Adipose tissue (tissue), 3 donors: ENCODE data around the gene COPE. TPM values are rescaled to one million over a fixed set of nuclear protein-coding genes. Genes with fewer than 3 reads are reported as not detected.
"Not testable (repeated sequence)": the region's sequence is repeated elsewhere in the genome, so short reads cannot be mapped to it uniquely, and the experiment has no call there.

Experiments
- H3K27ac ChIP-seq: one replicate; pipeline ENCODE4 v1.5.1; 2013; ENCODE audit warnings: low read depth, low read length
- WGBS, 3 donors: extraction: QIAGEN DNeasy Blood & Tissue Kit; methylation state at CpG; one replicate each; pipeline ENCODE4 v1.1.7; 2013; 5-methylcytosine and 5-hydroxymethylcytosine counted together
- polyA plus RNA-seq, 3 donors: library from polyadenylated mRNA; stranded (reverse); fragments of 200-250 nt; gene quantifications; one replicate each; pipeline ENCODE4 v1.2.3, GENCODE V29; 2013
- donor health status: healthy with polysubstance abuse.
- donor health status: Bipolar disorder and iron deficiency.
- donor health status: healthy.

The COPE gene
- polyA plus RNA-seq, 3 donors = 139 to 193 (median 188) TPM

DNA sequence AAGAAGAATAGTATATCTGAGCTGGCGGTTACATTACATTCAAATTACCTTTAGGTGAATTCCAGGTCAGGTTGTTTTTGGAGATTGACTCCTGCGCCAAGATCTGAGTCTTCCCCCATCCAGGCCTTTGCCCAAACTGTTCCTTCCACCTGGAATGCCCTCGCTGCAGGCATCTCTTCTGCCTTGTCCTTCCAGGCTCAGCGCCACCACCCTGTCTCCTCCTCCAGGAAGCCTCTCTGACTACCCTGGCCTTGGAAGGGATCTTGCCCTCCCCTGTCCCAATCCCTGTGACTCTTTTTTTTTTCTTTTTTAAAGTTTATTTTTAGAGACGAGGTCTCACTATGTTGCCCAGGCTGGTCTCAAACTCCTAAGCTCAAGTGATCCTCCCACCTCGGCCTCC, 23.5 kb upstream of the COPE start:
- 83 to 93% (median 91%) methylated on average over 6 of the region's 6 CpGs for WGBS, 3 donors
- H3K27ac ChIP-seq = no peak overlapping the region

DNA sequence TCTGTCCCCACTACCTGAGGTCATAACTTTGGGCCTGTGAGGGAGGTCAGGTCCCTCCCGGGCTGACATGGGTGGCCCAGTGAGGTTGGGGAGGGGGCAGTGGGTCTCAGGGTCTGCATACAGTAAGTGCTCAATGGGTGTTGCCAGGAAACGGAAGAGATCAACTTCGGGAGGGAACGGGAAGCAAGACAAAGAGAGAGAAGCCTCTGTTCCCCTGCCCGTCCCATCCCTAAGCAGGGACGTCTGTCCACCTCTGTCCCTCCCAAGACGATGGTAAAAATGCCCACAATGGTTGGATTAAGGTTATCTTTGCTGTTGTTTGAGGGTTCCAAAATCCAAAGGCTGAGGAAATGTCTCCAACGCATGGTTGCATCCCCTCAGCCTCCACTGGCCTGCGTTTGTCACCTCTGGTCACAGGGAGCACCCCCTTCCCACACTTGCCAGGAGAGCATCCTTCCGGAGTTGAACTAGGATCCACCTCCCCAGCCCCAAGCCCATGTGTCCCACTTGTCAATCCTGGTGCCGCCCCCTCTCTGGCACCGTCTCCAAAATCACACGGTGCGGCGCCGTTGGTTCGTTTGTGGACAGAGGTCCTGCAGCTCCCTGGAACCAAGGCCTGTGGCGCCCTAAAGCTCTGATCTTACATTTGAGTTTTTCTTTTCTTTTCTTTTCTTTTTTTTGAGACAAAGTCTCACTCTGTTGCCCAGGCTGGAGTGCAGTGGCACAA, 22.6 kb upstream of the COPE start:
- H3K27ac ChIP-seq = no peak overlapping the region
- 58 to 70% (median 63%) methylated on average over 18 of the region's 18 CpGs for WGBS, 3 donors

DNA sequence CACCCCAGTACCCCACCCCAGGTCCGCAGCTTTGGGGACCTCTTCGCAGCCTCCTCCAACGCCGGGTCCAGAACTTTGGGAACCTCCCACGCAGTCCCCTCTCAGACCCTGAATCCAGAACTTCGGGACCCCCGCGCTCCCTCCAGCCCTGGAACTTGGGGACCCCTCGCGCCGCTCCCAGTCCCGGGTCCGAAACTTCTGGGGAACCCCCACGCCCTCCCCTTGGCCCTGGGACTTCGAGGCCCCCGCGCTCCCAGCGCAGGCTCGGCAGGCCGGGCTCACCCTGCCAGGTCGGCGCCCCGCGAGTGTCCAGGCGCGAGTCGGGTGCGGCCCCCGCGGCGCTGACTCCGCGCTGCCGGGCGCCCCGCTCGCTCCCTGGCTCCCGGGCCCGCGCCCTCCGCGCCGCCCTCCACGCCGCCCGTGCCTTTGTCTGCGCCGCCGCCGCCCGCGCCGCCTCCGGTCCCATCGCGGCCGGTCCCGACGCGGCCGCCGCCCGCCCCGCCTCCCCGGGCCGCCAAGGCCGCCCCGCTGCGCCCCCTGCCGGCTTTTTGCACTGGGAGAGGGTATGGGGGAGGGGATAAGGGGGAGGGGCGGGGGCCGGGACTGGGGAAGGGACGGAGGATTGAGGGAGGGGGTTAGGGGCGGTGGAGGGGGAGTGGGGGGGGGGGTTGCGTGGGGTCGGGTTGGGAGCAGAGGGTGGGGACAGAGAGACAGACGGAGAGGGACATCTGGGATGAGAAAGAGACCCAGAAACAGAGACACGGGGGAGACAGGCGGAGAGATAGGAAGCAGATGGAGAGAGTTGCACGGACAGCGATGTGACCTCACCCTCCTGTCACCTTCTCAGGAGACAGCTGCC, 21.8 kb upstream of the COPE start, which contains the start of gene HOMER3:
Gene HOMER3 (minus strand): TSS at position 449 of the 859 bp plus-strand sequence. CDS start 2,235 bp downstream, outside the sequence.
- no peak within 1 kb of the TSS for H3K27ac ChIP-seq
- 1% methylated on average over 52 to 79 of the region's 81 CpGs for WGBS, 3 donors

DNA sequence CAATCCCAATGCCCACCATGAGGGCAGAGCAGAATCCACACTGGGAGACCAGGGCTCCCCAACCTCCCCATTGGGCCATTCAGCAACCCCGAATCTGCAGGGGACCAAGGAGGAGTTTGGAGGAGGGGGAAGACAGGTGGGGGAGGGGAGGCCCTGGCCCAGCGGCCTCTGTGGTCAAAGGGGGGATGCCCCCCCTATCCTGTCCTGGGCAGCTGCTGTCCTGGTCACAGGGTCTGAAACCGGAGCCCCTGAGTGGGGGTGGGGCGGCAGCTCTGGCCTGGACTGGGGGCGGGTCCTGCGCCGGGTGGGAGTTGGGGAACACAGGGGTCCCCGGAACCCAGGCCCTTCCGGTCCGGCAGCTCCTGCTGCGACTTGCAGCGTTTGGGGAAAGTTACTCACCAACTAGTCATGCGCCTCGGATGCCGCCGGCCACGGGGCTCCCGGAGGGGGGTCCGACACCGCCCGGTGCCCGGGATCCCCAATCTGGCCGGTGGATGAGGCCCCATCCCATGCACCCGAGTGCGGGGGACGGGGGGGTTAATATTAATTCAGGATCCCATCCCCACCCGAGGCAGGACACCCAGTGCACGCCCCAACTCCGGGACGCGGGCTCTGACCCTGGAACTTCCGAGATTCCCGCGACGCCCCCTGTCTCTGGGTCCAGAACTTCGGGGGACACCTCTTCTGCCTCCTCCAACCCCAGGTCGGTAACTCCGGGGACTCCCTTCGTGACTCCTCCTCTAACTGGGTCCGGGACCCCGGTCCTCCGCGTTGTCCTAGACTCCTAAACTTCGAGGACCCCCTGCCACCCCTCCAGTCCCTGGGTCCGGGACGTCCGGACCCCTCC, 21.0 kb upstream of the COPE start:
- H3K27ac ChIP-seq = no peak overlapping the region
- 1 to 4% (median 2%) methylated on average over 42 to 47 of the region's 47 CpGs for WGBS, 3 donors

DNA sequence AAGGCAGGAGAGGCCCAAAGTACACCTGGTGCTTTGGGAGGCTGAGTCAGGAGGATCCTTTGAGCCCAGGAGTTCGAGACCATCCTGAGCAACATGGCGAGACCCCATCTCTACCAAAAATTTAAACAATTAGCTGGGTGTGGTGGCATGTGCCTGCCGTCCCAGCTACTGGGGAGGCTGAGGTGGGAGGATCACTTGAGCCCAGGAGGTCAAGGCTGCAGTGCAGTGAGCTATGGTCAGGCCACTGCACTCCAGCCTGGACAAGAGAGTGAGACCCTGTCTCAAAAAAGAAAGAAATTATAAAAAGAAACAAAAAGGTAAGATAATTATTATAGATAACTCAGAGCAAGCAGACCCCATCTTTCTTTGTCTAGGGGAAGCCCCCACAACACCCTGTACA, 20.0 kb upstream of the COPE start:
- no peak overlapping the region for H3K27ac ChIP-seq
- 91 to 98% (median 94%) methylated on average over 3 of the region's 3 CpGs for WGBS, 3 donors

DNA sequence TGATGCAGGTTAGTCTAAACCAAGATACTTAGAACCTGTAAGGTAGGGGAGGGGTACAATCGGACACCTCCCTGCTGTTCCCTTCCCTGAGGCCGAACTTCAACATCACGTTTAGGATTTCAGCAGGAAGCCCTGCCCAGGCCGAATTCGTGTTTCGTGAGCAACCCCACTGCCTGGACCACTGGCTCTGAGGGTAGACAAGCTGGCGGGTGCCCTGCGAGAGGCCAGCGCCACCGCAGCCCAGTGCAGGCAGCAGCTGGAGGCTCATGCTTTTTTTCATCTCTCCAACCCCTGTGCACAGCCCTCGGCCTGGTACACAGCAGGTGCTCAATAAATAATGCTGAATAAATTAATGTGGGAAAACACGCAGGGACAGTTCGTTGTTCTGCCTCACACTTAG, 14.1 kb upstream of the COPE start:
- 87 to 89% (median 87%) methylated on average over 13 of the region's 13 CpGs for WGBS, 3 donors
- no peak overlapping the region for H3K27ac ChIP-seq

DNA sequence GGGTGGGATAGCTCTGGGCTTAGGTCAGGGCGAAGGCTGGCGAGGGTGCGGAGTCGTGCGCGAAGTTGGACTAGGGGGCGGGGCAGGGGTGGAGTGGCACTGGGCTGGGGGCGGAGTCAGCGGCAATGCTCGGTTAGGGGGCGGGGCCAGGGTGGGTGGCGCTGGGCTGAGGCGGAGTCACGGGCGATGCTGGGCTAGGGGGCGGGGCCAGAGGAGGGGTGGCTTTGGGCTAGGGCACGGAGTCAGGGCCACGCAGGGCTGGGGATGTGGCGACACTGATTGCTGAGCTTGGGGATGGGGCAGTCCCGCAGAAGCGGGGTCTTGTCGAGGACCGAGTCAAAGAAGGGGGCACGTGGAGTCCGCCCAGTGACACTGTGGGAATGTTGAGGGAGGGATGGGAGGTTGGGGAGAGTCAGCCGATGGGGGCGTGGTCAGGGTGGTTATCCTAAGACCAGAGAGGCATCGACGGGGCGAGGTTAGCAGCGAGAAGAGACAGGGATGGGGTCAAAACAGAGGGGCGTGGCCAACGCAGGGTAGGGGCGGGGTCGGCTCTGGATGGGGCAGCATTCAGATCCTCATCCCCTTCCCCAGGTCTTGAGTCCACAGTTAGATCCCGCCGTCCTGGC, 13.1 kb upstream of the COPE start:
- 12 to 41% (median 28%) methylated on average over 32 to 37 of the region's 37 CpGs for WGBS, 3 donors
- no peak overlapping the region for H3K27ac ChIP-seq

DNA sequence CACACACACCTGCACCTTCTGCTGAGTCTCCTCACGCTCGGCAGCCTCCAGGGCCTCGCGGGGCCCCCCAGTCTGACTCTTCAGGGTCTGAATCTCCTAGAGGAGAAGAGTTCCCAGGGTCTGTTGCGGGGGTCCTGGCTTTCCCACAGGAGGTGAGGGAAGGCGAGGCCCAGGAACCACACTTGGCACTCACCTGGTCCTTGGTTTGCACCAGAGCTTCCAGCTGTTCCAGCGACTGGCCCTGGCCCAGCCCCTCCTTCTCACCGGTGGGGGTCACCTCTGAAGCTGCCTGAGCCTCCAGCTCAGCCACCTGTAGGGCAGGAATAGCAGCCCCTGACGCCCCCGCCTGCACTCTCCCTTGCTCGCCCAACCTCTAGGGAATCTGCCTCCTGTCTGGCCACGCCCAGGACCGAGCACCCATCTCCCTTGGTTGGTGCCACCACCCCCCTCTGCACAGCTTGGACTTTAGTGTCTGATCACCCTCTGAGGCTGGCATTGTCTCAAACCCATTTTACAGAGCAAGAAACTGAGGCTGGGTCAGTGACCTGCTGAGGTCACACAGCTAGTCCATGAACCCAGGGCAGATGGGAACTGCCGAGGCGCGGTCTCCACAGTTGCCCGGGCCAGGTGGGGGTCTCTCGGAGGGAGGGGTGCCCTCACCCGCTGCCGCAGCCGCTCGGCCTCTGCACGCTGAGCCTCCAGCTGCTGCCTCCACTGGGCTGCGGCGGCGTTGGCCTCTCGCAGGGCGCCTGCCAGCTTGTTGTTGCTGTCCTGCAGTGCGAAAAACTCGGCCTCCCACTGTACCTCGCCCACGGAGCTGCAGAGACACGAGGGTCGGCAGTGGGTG, 12.4 kb upstream of the COPE start:
- H3K27ac ChIP-seq = no peak overlapping the region

DNA sequence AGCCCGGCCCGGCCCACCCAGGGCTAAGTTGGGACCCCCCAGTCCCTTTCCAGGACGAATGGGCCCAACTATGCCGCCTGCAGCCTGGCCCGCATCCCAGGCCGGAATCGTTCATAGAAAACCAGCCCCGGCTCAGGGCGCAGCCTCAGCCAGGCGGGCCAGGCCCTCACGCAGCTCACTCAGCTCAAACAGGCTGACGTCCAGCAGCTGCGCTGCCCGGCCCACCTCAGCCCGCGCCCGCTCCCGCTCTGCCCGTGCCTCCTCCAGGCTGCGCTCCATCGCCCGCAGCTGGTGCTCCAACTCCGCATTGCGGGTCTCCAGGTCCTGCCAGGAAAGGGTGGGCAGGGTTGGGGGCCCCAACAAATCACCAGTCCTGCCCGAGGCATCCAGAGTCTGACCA, 10.1 kb upstream of the COPE start:
- 91 to 93% (median 91%) methylated on average over 17 to 25 of the region's 25 CpGs for WGBS, 3 donors
- no peak overlapping the region for H3K27ac ChIP-seq

More for the DNA sequence above, 12.4 kb upstream of the COPE start:
- 79 to 89% (median 86%) methylated on average over 34 of the region's 34 CpGs for WGBS, 3 donors

DNA sequence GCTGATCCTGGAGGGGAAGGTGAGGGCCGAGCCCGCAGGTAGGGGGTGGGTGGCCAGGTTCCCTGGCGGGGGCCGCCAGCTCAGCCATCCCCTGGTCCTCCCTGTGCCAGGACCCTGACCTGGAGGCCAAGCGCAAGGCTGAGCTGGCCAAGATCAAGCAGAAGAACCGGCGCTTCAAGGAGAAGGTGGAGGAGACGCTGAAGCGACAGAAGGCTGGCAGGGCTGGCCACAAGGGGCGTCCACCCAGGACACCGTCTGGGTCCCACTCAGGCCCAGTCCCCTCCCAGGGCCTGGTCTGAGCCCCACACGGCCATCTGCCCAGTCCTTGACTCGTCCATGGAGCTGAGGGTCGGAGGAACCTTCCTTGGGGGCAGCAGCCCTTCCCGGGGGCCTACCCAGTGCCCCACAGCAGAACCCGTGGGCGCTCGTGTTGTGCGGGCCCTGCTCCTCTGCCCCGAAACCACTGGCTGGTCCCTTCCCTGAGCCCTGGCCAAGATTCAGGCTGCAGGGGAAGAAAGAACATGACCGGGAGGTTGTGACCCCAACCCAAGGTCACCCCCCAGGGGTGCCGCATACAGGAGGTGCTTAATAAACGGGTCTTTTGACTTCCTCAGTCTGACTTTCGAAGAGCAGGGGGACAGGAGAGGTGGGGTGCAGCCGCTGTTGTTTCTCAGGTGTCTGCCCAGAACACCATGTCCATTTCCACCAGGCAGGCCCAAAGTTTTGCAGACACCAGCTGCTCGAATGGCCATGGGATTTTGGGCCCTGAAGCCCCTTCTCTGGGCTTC, 9.0 kb upstream of the COPE start:
- no peak overlapping the region for H3K27ac ChIP-seq
- WGBS, 3 donors = 85 to 89% (median 88%) methylated on average over 26 of the region's 26 CpGs

DNA sequence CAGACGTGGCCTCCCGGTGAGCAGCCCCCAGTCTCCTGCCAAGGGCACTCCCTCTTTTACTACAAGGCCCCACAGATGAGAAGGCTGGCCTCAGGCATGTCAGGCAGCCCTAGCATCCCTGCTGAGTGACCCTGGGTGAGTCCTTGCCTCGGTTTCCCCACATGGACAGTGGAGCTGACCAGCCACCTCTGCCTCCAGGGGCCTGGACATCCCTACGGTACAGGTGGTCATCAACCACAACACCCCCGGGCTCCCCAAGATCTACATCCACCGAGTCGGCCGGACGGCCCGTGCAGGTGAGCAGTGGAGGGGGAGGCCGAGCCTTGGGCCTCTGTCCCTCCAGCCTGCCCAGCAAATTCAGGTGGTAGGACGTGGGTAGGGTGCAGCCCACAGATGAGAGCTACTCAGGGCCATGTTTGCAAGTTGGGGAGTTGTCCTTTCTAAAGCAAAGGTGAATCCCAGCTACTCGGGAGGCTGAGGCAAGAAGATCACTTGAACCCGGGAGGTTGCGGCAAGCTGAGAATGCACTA, 5.6 kb upstream of the COPE start:
- WGBS, 3 donors = 90 to 95% (median 94%) methylated on average over 15 of the region's 15 CpGs
- H3K27ac ChIP-seq = no peak overlapping the region

DNA sequence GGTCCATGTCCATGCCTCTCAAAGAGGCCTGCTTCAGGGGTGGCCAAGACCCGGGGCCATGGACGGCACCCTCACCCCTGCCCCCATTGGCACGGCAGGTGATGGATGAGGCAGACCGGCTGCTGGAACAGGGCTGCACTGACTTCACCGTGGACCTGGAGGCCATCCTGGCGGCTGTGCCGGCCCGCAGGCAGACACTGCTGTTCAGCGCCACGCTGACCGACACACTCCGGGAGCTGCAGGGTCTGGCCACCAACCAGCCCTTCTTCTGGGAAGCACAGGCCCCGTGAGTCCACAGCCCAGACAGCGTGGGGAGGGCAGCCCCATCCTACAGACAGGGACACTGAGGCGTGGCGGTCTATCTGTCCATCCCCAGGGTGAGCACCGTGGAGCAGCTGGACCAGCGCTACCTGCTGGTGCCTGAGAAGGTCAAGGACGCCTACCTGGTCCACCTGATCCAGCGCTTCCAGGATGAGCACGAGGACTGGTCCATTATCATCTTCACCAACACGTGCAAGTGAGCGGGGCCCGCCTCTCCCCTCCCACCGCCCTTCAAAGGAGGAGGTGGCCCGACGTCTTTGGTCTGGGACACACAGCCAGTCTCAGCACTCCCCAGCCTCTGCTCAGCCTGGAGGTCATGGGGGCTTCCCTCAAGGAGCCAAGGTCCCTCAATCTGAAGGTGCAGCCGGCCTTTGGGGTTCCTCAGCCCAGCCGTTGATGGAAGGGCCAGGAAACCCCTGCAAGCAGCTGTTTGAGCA, 3.2 kb upstream of the COPE start:
- WGBS, 3 donors = 79 to 85% (median 85%) methylated on average over 26 to 29 of the region's 29 CpGs
- H3K27ac ChIP-seq = no peak overlapping the region

DNA sequence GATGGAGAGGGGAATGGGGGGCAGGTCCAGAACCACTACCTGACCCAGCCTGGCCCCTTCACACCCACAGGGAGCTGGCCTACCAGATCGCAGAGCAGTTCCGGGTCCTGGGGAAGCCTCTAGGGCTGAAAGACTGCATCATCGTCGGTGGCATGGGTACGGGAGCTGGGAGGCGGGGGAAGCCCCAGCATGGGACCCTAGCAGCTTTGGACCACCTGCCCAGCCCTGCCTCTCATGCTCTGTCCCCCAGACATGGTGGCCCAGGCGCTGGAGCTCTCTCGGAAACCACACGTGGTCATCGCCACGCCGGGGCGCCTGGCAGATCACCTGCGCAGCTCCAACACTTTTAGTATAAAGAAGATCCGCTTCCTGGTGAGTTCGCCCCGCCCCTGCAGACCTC, 2.4 kb upstream of the COPE start:
- H3K27ac ChIP-seq = no peak overlapping the region
- WGBS, 3 donors = 93 to 97% (median 95%) methylated on average over 17 of the region's 17 CpGs

DNA sequence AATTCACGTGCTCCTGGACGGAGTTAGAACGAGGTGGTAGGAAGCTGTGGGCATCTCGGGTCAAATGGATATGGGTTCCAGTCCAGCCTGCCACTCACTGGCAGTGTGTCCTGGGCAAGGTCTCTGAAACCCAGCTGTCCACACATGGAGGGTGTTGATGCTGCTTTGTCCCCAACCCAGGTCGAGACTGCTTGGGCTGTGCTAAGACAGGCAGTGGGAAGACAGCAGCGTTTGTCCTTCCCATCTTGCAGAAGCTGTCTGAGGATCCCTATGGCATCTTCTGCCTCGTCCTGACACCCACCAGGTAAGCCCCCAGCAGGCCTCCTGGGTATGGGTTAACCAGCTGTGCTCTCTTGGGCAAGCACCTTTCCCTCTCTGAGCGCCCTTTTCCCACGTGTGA, 1.2 kb upstream of the COPE start:
- WGBS, 3 donors = 52 to 58% (median 57%) methylated on average over 9 of the region's 9 CpGs
- H3K27ac ChIP-seq = no peak overlapping the region

DNA sequence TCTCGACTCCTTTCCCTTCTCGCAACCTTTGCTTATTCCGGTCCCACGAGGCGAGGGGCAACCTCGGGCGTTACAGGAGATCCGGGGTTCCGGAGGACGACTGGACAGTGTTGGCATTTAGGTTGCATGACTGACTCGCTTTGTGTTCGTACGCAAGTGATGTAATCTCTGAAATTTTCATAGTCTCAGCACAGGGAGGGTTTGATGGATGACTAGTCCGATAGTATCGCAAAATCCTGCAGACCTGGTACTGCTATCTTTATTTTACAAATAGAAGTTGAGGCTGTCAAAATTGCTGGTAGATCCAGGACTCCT, 670 bp upstream of the COPE start:
- WGBS, 3 donors = 0 to 1% (median 1%) methylated on average over 15 of the region's 15 CpGs

DNA sequence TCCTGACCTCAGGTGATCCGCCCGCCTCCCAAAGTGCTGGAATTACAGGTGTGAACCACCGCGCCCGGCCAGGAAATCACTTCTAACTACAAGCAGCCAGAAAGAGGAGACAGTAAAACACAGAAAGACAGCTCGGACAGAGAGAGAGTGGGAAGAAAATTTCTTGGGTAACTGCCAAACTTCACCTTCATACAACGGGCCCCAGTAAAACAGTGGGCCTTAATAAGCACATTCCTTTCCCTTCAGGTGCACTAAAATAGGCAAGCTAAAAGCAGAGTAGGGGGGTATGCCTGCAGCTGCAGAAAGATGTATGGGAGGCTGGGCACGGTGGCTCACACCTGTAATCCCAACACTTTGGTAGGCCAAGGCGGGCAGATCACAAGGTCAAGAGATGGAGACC, 1.6 kb downstream of the COPE start:
- 75 to 82% (median 79%) methylated on average over 9 of the region's 9 CpGs for WGBS, 3 donors
- H3K27ac ChIP-seq = not testable (repeated sequence)

More for the DNA sequence above, 670 bp upstream of the COPE start:
- no peak overlapping the region for H3K27ac ChIP-seq
